ENCODE data around the gene SHISA4.

DNA sequence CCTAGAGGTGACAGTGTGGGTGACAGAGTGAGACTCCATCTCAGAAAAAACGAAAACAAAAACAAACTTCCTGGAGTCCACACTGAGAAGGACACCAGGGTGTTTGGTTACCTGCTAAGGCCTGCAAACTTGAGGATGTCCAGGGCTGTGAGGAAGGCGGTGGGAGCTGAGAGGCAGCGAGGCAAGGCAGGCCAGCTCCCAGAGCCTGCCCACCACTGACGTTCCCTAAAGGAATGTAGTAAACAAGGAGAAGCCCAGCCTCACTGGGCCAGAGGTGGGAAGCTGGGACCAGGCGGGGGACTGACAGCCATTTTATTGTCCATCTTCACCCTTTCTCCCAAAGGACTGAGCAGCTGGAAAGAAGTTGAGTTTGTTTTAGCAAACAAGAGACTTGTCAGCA, 24.1 kb downstream of the SHISA4 start:
- TF ChIP-seq EZH2 (IDR thresholded peaks at IDR 0.05; ENCODE audit: borderline replicate concordance, low read depth, low read length, severe bottlenecking) (no peak), CTCF (IDR thresholded peaks at IDR 0.05; ENCODE audit: borderline replicate concordance, extremely low read depth, low read length, poor library complexity, severe bottlenecking) (no peak)

Data from DND-41 (cell line).